ENCODE measurements around the gene MT1F. TPM values are rescaled to one million over a fixed set of nuclear protein-coding genes. Genes with fewer than 3 reads are reported as not detected.

MT1F gene
- total RNA-seq, 6 experiments from 2014 or later = 10.1 to 934 (median 197) TPM

GRCh38 chr16:56683424-56684172 is 25.8 kb downstream of the MT1F start:
- Histone ChIP-seq H3K9me3 (no peaks in the 10 kb centered on the region), H3K27me3 (no peaks in the 10 kb centered on the region), H3K4me3 (peak overlapping the region; percentile 54 to 82 (median 71)), H3K36me3 (peaks cover 0 to 5% (median 0%) of the 10 kb centered on the region in 4 donors), H3K27ac (peak overlapping the region; percentile 74 to 83 (median 76)), H3K4me1 (peaks cover 0 to 21% (median 5%) of the 10 kb centered on the region in 4 donors)
- ATAC-seq = peak in 2 of 4 donors; percentile 1 to 7
- 28% methylated on average over 4 of the region's 5 CpGs for WGBS (ENCODE audit: insufficient coverage, low coverage, low lambda C conversion rate, missing lambda C conversion rate)
- DNase-seq = peak in 2 of 3 donors; percentile 60 to 73
- TF ChIP-seq, protein P1, sequence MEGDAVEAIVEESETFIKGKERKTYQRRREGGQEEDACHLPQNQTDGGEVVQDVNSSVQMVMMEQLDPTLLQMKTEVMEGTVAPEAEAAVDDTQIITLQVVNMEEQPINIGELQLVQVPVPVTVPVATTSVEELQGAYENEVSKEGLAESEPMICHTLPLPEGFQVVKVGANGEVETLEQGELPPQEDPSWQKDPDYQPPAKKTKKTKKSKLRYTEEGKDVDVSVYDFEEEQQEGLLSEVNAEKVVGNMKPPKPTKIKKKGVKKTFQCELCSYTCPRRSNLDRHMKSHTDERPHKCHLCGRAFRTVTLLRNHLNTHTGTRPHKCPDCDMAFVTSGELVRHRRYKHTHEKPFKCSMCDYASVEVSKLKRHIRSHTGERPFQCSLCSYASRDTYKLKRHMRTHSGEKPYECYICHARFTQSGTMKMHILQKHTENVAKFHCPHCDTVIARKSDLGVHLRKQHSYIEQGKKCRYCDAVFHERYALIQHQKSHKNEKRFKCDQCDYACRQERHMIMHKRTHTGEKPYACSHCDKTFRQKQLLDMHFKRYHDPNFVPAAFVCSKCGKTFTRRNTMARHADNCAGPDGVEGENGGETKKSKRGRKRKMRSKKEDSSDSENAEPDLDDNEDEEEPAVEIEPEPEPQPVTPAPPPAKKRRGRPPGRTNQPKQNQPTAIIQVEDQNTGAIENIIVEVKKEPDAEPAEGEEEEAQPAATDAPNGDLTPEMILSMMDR (IDR thresholded peaks at IDR 0.05) = no peak
- peak; percentile 21 for TF ChIP-seq POLR2A (IDR thresholded peaks at IDR 0.05)
- intact Hi-C loops (cut with DNase I) = no loop called here

DNA sequence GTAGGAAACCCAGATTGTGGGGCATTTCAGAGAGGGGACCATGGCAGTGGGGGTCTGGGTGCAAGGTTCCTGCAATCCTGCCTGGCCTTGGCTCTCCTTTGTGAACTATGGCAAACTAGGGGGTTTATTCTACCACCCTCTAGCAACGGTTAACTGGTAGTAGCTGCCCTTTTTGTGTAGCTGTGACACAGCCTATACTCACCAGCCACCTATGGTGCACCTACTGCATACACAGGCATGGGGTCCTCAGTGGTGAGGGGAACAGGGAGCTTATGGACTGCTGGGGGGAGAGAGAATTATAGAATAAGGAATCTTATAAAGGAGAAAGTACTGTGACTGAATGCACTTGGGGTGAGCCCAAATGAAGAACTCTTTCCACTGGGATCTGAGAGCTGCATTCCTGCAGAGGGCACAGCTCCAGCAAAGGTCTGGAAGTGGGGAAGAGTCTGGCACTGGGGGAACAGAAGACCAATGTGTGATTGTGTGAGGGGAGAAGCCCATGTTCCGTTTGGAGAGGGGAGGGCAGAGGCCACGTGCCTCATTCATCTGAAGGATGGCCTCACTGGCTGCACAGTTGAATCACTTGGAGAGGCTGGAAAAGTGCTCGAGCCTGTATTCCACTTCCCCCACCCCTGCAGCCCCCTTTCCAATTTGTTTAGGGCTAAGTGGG is 26.6 kb downstream of the MT1F start:
- no peaks in the 10 kb centered on the region for H3K27me3 ChIP-seq
- ATAC-seq (peak; percentile 16 to 45 (median 28)), DNase-seq (peak; percentile 42 to 82 (median 74))
- peak; percentile 81 for TF ChIP-seq POLR2A (IDR thresholded peaks at IDR 0.05)
- TF ChIP-seq, protein P1 (IDR thresholded peaks at IDR 0.05) = no peak
- no peaks in the 10 kb centered on the region for H3K9me3 ChIP-seq
- intact Hi-C loops (cut with DNase I) = no loop called here
- H3K4me1 ChIP-seq = peaks cover 0 to 21% (median 5%) of the 10 kb centered on the region in 4 donors
- peaks cover 0 to 5% (median 0%) of the 10 kb centered on the region in 4 donors for H3K36me3 ChIP-seq
- 44% methylated on average over 3 of the region's 4 CpGs for WGBS (ENCODE audit: insufficient coverage, low coverage, low lambda C conversion rate, missing lambda C conversion rate)
- H3K27ac ChIP-seq = peak overlapping the region; percentile 47 to 83 (median 76)
- H3K4me3 ChIP-seq = peak overlapping the region in 2 of 3 donors; percentile 71 to 82

- Histone ChIP-seq H3K4me3 (peak overlapping the region in 2 of 3 donors; percentile 71 to 82), H3K27ac (peak overlapping the region; percentile 47 to 83 (median 76)), H3K27me3 (no peaks in the 10 kb centered on the region), H3K9me3 (no peaks in the 10 kb centered on the region), H3K36me3 (peaks cover 0 to 5% (median 0%) of the 10 kb centered on the region in 4 donors), H3K4me1 (peaks cover 0 to 16% (median 5%) of the 10 kb centered on the region in 4 donors)
- 40% methylated on average over 4 of the region's 4 CpGs for WGBS (ENCODE audit: insufficient coverage, low coverage, low lambda C conversion rate, missing lambda C conversion rate)
- DNase-seq (peak in 2 of 3 donors; percentile 69 to 84), ATAC-seq (peak; percentile 10 to 48 (median 34))
- intact Hi-C loops (cut with DNase I) = no loop called here
- TF ChIP-seq, protein P1 (IDR thresholded peaks at IDR 0.05) = no peak
- TF ChIP-seq POLR2A (IDR thresholded peaks at IDR 0.05) = peak; percentile 53
Measured at GRCh38 chr16:56684926-56685590, 27.3 kb downstream of the MT1F start.

DNA sequence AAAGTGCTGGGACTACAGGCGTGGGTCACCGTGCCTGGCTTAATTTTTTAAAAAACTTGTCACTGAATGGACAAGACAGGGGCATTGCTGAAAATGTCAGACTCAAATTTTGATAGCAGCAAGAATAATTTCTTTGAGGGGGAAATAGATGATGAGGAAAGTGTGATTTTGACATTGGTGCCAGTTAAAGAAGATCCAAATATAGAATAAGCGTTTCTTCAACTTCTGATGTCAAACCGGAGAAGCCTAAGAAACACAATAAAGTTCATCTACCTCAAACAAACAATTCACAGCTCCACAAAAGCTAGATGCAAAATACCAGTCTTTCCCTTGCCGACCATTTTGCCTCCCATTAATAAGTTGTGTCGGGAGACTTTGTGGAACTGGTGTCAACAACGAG is 29.0 kb downstream of the MT1F start:
- Histone ChIP-seq H3K36me3 (peaks cover 0 to 5% (median 0%) of the 10 kb centered on the region in 4 donors), H3K9me3 (no peaks in the 10 kb centered on the region), H3K27me3 (no peaks in the 10 kb centered on the region), H3K4me1 (peaks cover 0 to under 1% (median 0%) of the 10 kb centered on the region in 4 donors), H3K4me3 (no peak overlapping the region), H3K27ac (no peak overlapping the region)
- WGBS (ENCODE audit: insufficient coverage, low coverage, low lambda C conversion rate, missing lambda C conversion rate) = 84% methylated on average over 7 of the region's 7 CpGs
- DNase-seq (no peak), ATAC-seq (no peak)
- intact Hi-C loops (cut with DNase I) = no loop called here
- TF ChIP-seq, protein P1 (IDR thresholded peaks at IDR 0.05) = no peak
- TF ChIP-seq POLR2A (IDR thresholded peaks at IDR 0.05) = peak; percentile 45

Measured in right lobe of liver (tissue), 6 donors.